Mesenteric fat pad (tissue), 1 donor: ENCODE results near the gene TMEM273. TPM values are rescaled to one million over a fixed set of nuclear protein-coding genes. Genes with fewer than 3 reads are reported as not detected.

Source experiments
- DNase-seq: peaks from one replicate; pipeline ENCODE4 v3.0.0-alpha.2; 2020; ENCODE audit warnings: low spot score
- total RNA-seq: library from RNA; stranded (reverse); fragmentation: NEBNext Ultra II Directional; extraction: Animal tissue kit (Norgen Biotek cat#: 25700); gene quantifications from one replicate; pipeline ENCODE4 v1.2.1, GENCODE V29; 2021
- donor health status: DM: yes; HTN: yes; CAD: no.

Gene TMEM273
- total RNA-seq, 1 donor from 2014 or later: 17.9 TPM

DNA sequence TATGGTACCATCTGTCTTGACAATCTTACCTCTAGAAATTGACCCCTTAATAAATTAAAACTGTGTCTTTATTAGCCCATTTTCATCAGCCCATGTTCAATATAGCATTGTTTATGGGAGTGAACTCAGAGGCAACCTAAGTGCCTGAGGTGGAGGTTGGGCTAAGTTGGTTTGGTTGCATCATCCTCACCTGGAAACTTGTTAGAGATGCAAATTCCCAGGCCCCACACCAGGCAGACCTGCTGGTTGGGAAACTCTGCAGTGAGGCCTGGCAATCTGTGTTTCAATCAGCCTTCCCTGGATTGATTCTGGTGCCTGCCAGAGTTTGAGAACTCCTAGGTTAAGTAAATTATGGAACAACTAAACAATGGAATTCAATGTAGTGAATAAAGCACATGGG is 44.9 kb downstream of the TMEM273 start:
- DNase-seq: no peak

GRCh38 chr10:49141541-49142332 is 46.5 kb downstream of the TMEM273 start:
- DNase-seq: no peak

GRCh38 chr10:49140304-49141177 is 47.6 kb downstream of the TMEM273 start:
- DNase-seq: no peak

GRCh38 chr10:49139846-49140195 is 48.4 kb downstream of the TMEM273 start:
- DNase-seq: no peak

GRCh38 chr10:49139028-49139845 is 49.0 kb downstream of the TMEM273 start:
- no peak for DNase-seq

GRCh38 chr10:49138361-49138891 is 49.8 kb downstream of the TMEM273 start:
- no peak for DNase-seq

DNA sequence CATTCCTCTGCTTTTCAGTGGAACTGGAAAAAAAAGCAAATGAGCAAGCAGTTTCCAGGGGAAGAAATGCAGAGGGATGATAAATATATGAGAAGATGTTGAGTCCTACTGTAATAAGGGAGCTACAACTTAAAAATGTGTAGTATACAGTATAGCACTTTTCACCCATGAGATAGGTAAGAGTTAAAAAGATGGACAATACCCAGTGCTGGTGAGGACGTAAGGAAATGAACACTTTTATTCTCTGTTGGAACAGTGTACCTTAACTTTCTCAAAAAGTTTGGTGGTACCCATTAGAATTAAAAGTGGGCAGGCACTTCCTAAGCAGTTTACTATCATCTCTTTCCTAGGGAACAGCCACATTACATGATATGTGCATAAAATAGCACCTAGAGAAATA is 51.7 kb downstream of the TMEM273 start:
- no peak for DNase-seq

- DNase-seq: no peak
Measured at GRCh38 chr10:49135575-49136313, 52.4 kb downstream of the TMEM273 start.

- DNase-seq: no peak
Measured at GRCh38 chr10:49134327-49134726, 53.9 kb downstream of the TMEM273 start.

GRCh38 chr10:49133706-49134248 is 54.4 kb downstream of the TMEM273 start, which contains the start of gene FAM170B:
TSS of gene FAM170B (minus strand) at chr10:49134021. CDS start at chr10:49133918, 103 bp downstream.
- no peak for DNase-seq

- DNase-seq: no peak
Measured at GRCh38 chr10:49132362-49132737, 55.8 kb downstream of the TMEM273 start.

DNA sequence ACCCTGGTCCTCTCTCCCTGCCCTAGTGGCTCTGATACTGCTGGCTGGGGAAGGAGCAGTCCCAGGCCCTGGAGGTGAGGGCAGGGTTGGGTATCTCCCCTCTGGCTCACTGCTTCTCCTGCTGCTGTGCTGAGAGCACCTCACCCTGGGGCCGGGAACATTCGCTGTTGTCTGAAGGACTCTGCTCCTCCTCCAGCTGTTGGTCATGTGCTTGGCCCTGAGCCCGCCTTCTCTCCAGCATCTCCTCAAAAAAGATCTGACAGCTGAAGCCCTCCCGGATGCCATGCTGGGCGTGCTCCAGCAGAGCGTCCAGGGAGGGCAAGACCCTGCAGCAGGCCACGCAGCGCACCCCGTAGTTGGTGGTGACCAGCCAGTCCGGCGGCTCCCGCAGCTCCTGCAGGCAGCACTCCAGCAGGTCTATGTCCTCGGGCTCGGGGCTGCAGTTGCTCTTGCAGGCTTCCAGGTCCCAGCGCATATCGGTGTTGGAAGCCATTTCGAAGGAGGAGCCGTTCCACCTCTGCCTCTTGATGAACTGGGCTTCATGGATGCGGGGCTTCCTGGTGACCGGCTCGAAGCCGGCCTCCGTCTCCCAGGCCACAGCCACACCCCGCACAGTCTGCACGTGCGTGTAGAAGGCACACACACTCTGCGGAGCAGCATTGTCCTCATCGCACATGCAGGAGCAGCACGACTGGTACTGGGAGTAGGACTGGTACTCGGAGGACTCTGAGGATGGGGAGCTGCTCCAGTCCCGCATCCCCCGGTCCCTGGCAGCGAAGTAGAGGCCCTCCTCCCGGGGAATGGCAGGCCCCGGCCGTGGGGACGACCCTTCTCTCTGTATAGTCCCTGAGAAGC is 56.5 kb downstream of the TMEM273 start:
- DNase-seq: no peak

- DNase-seq: no peak
Measured at GRCh38 chr10:49129376-49129775, 58.8 kb downstream of the TMEM273 start.

- DNase-seq: no peak
Measured at GRCh38 chr10:49128854-49129253, 59.3 kb downstream of the TMEM273 start.

- no peak for DNase-seq
Measured at GRCh38 chr10:49123981-49124950, 63.9 kb downstream of the TMEM273 start.

DNA sequence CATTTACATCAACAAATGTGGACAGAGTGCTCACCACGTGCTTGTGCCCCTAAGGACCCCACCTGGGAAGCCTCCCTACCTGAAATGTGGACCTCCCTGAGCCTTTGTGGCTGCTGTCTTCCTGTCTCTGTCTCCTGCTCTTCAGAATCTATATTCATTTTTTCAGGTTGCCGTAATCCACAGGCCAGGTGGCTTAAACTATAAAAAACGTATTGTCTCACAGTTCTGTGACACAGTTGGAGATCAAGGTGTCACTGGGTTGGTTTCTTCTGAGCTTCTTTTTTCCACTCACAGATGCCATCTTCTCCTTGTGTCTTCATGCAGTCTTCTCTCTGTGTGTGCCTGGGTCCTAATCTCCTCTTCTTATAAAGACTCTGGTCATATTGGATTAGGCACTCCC is 67.3 kb downstream of the TMEM273 start:
- DNase-seq: no peak

GRCh38 chr10:49119746-49120145 is 68.4 kb downstream of the TMEM273 start:
- DNase-seq: no peak

GRCh38 chr10:49118430-49119074 is 69.6 kb downstream of the TMEM273 start:
- DNase-seq: no peak
